Activated naive CD4-positive, alpha-beta T cell (primary cell): Measurements from ENCODE around the gene ATP2B2.

Source experiments
- DNase-seq, 4 experiments: peaks; one replicate each; lab custom pipeline; 2025; lab: John Stamatoyannopoulos, UW

ATP2B2 gene

DNA sequence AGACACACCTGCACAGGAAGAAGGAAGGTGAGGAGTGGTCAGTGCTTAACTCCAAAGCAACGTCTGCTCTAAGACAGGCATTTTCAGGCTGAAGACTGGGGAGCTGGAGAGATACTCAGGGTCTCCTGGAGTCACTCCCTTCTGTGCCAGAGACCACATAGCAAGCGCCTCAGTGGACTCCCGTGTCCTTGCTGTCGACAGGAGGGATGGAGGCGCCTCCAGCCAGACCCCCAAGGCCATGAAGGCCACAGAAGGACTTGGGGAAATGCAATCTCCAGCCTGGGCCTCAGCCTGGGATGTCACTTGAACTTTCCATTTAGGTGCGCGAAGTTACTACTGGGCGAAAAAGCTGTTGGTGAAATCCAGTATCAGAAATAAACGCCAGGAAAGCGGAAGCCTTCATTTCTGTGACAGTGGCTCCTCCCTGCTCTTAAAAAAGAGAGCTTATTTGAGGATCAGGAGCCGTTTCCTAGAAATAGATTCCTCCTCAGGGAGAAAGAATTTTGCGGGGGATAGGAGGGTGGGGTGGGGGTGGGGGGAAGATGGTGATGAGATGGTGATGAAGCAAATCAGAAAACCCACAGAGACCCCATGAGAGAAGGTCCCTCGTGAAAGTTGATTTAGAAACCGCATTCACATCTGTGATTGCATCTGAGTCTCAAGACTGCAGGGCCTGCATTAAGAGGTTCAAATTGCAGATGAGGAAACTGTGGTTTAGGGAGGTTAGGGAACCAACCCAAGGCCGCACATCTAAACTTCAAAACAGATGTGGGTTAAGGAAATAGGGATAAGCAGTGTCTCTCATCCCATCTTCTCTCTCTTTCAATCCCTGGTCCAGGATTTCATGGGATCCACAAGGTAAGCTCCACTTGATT is 78.8 kb downstream of the ATP2B2 start:
- no peak for DNase-seq

DNA sequence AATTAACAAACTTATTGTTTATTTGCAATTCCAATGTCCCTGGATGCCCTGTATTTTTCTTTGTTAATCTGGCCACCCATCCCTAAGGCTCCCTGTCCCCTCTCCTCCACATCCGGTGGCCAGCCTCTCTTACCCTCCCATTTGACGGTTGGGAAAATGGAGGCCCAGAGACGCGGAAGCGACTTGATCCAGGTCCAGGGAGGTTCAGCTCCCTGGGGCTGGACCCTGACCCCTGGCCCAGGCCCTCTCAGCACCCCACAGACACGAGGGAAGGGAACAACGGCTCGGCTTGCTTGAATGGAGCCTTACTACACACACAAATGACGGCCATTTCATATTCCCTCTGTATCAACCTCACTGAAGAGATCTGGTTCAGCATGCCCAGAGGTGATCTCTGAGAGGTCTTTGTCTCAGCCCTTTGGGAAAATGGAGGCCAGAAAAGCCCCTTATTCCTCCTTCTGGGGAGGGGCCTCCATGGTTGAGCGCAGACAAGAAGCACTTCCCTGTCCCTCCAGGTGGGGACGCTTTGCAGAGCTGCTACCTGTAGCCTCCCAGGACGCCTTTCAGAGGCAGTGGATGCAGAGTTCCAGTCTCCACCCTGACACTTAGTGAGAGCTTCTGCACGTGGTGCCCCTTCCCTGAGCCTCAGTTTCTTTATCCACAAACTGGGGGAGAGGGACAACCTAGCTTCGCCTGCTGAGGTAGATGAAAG is 82.1 kb downstream of the ATP2B2 start:
- DNase-seq: no peak

GRCh38 chr3:10421996-10422395 is 83.4 kb downstream of the ATP2B2 start:
- no peak for DNase-seq

- DNase-seq: no peak
Measured at GRCh38 chr3:10420745-10421475, 84.5 kb downstream of the ATP2B2 start.

- DNase-seq: peak in 2 of 4 experiments; percentile 14 to 48
Measured at GRCh38 chr3:10419637-10420232, 85.7 kb downstream of the ATP2B2 start.

DNA sequence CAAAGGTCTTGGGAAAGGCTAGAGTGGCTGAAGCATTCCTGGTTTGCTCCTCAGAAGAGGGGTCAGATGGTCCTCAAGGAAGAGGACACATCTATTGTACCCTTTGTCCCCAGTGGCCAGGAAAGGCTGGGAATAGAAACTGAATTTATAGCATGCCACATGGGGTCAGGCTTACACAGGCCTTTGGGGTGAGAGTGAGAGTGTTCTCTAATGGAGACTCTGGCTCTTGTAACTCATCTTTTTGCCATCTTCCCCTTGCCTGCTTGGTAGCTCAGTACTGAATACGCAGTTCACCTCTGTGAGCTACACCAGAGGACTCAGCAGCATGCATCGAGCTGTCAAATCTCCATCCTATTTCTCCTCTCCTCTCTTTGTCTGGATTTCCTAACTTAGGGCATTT is 87.5 kb downstream of the ATP2B2 start:
- DNase-seq: no peak

DNA sequence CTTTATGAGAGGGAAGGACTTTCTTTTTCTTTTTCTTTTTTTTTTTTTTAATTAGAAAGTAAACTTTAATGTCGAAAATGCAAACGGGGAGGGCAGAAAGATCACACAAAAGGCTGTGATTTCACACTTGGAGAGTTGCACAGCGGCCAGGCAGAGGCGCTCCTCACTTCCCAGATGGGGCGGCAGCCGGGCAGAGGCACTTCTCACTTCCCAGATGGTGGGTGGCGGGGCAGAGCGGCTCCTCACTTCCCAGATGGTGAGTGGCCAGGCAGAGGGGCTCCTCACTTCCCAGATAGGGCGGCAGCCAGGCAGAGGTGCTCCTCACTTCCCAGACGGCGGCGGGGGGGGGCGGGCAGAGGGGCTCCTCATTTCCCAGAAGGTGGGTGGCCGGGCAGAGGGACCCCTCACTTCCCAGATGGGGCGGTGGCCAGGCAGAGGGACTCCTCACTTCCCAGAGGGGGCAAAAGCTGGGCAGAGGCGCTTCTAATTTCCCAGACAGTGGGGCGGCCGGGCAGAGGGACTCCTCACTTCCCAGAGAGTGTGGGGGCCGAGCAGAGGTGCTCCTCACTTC is 88.6 kb downstream of the ATP2B2 start:
- DNase-seq: no peak

DNA sequence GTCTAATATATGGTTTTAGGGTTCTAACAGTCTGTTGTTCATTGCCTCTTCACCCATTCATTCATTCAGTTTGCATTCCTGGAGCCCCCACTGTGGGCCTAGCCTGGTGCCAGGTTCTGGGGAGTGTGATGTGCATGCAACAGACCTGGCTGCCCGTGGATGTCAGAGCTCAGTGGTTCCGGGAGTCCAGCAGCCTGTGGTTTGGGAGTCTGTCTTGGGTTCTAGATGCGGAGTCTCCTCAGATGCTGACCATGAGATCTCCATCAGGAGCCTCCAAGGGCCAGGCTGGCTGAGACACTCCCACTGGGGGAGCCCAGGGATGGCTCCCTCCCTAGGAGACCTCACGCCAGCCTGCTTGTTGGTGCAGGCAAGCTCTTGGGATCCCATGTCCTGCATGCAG is 92.3 kb downstream of the ATP2B2 start:
- no peak for DNase-seq

DNA sequence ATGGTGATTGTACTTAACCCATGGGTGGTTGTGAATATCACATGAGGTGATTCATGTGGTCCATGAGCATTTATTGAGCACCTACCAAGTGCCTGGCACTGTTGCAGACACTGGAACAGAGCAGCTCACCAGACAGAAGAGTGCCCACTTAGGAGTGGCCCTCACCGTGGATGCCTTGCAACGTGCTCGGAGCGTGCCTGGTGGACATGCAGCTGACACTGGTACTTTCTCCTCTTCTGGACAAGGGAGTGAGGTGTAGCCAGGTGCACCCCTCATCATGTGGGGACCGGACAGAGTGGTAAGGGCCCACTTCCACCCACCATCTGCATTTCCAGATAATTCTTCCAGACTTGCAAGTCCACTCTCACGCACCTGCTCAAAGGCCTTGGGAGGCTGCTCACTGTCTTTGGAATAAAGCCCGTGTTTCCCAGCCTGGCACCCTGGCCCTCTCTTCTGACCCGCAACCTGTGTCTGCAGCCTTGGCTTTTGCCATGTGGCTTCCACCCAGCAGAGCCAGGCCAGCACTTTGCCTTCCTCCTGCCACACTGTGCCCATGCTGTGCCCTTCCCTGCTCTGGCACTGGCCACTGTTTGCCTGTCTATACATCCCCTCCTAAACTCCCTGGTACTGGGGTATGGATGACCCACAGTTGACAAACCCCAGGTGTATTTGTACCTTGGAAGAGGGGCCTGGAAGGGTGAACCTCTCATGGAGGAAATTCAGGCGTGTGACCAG is 93.6 kb downstream of the ATP2B2 start:
- DNase-seq: no peak

- DNase-seq: no peak
Measured at GRCh38 chr3:10410383-10411002, 94.9 kb downstream of the ATP2B2 start.

DNA sequence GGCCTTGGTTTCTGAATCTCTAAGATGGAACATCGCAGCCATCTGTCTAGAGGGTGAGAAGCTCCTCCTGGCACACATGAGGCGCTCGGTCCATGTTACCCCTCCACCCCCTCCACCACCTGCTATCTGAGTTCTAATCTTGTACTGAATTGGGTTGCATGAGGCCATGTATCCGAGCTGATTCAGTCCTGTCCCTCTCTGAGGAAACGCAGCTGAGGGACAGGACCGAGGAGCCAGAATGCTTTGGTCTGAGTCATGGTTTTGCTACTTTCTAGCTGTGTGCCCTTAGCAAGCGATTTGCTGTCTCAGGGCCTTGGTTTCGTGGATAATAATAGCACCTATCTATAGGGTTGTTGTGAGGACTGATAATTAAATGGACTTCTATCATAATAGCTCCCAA is 96.7 kb downstream of the ATP2B2 start:
- DNase-seq: no peak

DNA sequence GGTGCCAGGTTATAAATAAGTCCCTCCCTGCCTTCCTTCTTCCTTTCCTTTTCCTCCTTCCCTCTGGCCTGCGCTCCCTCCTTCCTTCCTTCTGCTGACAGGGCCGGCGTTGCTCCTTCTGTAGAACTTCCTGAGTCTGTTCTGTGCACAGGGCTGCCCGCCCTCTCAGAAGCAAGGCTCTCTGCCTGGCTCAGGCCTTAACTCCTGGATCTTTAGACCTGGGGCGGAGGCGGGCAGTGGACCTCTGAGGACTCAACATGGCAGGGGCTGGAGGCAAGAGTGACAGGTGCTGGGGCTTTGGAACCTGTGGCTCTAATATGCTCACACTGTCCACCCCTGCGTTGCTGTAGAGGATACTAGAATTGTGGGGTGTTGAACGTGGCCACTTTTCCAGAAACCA is 98.0 kb downstream of the ATP2B2 start:
- no peak for DNase-seq

DNA sequence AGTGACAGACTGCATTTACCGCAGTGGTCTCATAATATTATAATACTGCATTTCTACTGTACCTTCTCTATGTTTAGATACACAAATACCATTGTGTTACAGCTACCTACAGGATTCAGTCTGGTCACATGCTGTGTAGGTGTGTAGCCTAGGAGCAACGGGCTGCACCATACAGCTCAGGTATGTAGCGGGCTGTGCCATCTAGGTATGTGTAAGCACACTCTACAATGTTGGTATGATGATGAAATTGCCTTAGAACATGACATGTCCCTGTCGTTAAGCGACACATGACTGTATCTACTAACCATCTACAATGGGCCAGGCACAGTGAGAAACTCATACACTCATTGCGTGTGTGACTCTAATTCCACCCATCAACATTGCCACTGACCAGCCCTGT is 99.0 kb downstream of the ATP2B2 start:
- DNase-seq: no peak

DNA sequence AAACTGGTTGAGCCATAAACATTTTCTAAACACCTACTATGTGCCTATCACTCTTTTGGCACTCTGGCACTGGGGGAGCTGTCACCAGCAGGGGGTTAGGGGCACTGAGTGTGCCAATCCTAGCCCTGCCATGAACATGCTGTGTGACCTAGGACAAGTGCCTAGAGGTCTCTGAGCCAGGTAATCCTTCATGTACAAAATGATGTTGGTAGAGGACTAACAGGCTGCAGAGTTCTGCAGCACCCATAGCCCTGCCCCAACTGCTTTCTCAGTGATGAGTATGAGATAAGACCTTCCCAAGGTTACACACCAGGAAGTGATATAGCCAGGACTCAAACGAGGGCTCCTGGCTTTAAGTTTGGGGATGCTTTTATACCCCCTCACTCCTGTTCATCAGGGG is 99.6 kb downstream of the ATP2B2 start:
- no peak for DNase-seq

DNA sequence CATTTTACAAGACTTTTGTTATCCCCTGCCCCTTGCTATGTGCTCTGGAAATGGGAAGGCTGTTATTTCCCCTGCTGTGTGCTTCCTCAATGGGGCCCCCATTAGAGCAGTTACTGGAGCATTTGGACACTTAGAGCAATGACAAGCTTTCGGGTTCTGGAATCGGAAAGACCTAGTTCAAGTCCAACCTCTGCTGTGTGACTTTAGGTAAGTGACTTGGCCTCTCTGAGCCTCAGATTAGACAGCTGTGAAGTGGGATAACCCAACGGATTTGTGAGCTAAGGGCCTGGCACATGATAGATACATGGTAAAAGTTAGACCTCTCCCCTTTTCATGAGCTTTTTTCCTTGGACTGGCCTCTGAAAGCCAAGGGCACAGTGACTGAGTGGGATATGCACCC is 100.5 kb downstream of the ATP2B2 start:
- no peak for DNase-seq

DNA sequence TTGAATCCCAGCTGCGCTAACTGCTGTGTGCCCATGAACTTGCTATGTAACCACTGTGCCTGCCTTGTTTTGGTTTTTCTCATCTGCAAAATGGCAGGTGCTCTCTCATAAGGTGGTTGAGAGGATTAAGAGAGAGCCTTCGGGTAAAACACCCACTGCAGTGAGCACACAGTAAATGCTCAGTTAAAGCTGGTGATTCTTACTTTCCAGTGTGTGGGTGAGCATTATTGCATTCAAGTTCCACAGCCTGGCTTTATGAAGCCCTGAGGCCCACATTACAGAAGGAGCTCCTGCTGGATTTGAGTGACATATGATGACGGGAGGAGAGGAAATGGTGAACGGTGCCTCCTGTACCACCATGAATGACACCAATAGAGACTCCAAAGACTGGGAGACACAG is 101.0 kb downstream of the ATP2B2 start:
- no peak for DNase-seq

GRCh38 chr3:10401990-10402761 is 103.2 kb downstream of the ATP2B2 start:
- no peak for DNase-seq

DNA sequence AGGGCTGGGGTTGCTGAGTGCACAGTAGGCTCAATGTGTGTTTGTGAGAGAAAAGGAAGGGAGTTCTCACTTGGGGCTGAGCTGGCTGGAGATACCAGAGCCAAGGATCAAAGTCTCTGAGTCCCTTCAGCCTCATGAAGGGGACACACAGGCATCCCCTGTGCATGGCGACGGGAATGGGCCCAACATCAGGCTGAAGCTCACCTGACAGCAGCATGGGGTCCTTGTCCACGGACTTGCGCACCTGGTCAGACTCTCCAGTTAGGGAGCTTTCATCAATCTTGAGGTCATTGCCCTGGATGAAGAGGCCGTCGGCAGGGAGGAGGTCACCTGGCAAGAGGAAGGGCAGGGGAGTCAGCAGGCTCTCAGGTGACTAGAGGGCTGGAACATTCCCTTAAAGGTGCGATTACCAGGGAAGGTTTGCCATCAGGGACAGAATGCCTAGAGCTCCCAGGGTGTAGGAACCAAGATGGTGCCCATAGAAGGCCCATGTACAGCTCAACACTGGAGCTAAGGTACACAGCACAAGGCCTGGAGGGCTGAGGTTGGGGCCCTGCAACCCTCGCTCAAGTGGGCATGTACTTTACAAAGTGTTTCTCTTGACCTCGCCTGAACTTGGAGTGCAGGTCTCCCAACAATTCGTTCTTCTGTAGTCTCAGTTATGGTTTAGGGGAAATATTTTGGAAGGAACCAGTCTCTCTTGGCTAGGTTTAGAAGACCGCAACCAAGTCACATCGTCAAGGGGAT is 104.5 kb downstream of the ATP2B2 start:
- no peak for DNase-seq

DNA sequence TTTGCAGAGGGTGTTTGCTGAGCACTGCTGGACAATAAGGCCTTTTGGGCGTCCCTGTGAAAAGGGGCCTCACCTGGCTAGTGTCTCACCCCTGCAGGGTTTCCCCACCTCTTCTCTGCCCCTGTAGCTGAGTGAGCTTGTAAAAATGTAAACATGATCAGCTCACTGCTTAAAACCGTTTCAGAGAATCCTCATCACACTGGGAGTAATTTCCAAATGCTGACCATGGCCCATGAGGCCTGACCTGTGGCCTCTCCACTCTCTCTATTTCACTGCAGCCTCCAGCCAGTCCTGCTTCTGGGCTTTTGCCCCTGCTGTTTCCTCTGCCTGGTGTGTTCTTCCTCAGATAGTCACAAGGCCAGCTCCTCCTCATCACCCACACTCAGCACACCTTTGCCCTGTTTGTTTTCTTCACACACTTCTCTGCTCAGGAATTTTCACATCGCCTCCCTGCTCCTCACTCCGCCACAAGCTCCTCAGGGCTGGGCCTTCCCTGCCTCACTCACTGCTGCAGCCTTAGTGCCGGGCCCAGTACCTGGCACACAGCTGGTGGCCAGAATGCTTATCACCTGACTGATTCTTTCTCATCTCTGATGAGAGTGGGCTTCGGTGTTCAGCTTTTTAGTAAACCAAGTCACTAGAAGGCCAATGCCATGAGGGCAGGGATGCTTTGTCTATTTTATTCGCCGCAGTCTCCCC is 105.2 kb downstream of the ATP2B2 start:
- no peak for DNase-seq
